H1 (cell line): ENCODE results near the gene NHERF2.

Experiments
- CEBPB ChIP-seq: IDR thresholded peaks from 2 replicates; pipeline ENCODE4 v1.6.1; 2012; ENCODE audit warnings: low read depth, low read length
- CHD2 ChIP-seq: IDR thresholded peaks from 2 replicates; pipeline ENCODE4 v1.6.1; 2012; ENCODE audit warnings: low read length, improper control_type of control experiment
- CTCF ChIP-seq, 3 experiments: IDR thresholded peaks; 1 replicate in 2 of 3; 2 replicates in 1 of 3; pipeline versions ENCODE4 v1.5.1 to v1.6.1; 2011; ENCODE audit warnings: low read length in 3 of 3, mild to moderate bottlenecking in 3 of 3, inconsistent platforms in 2 of 3, low read depth in 1 of 3, moderate library complexity in 1 of 3; ENCODE audit not compliant: insufficient read depth in 1 of 3; ENCODE audit errors: control extremely low read depth in 1 of 3
- EZH2 ChIP-seq: fragments of 200-600 bp; sonication (generic); IDR thresholded peaks from 2 replicates; pipeline ENCODE4 v1.7.1; 2012; ENCODE audit warnings: low read depth, mild to moderate bottlenecking, moderate library complexity, low read length, inconsistent platforms; ENCODE audit not compliant: severe bottlenecking
- GABPA ChIP-seq: IDR thresholded peaks from 2 replicates; pipeline ENCODE4 v1.6.1; 2011; ENCODE audit warnings: mild to moderate bottlenecking, low read length, moderate library complexity, borderline replicate concordance; ENCODE audit not compliant: insufficient read depth
- HDAC6 ChIP-seq: IDR thresholded peaks from one replicate; pipeline ENCODE4 v1.7.1; 2012; ENCODE audit warnings: low read depth, mild to moderate bottlenecking, inconsistent platforms, low read length, moderate library complexity
- JUN ChIP-seq: IDR thresholded peaks from 2 replicates; pipeline ENCODE4 v1.6.1; 2011; ENCODE audit warnings: low read depth, mild to moderate bottlenecking, improper control_type of control experiment, low read length
- POLR2A ChIP-seq, 2 experiments: IDR thresholded peaks; 1 replicate in 1 of 2; 2 replicates in 1 of 2; pipeline ENCODE4 v1.6.1; 2011; ENCODE audit warnings: low read depth in 2 of 2, low read length in 2 of 2, mild to moderate bottlenecking in 2 of 2; ENCODE audit errors: control extremely low read depth in 1 of 2
- SIN3A ChIP-seq, 2 experiments: IDR thresholded peaks in 1 of 2; conservative IDR thresholded peaks in 1 of 2; 2 replicates each; pipeline ENCODE4 v1.6.1; 2011 to 2012; ENCODE audit warnings: low read length in 2 of 2, improper control_type of control experiment in 1 of 2, low read depth in 1 of 2, mild to moderate bottlenecking in 1 of 2
- SIX5 ChIP-seq: IDR thresholded peaks from 2 replicates; pipeline ENCODE4 v1.6.1; 2011; ENCODE audit warnings: mild to moderate bottlenecking, low read depth, low read length
- SUZ12 ChIP-seq: fragments of 200-600 bp; sonication (generic); IDR thresholded peaks from 2 replicates; pipeline ENCODE4 v1.6.1; 2012; ENCODE audit warnings: mild to moderate bottlenecking, inconsistent platforms, low read length, moderate library complexity, mixed read lengths
- TBP ChIP-seq: IDR thresholded peaks from 2 replicates; pipeline ENCODE4 v1.6.1; 2011; ENCODE audit warnings: low read depth, low read length, improper control_type of control experiment
- YY1 ChIP-seq: IDR thresholded peaks from 2 replicates; pipeline ENCODE4 v1.6.1; 2011; ENCODE audit warnings: low read depth, mild to moderate bottlenecking, low read length
- ZNF274 ChIP-seq: IDR thresholded peaks from 2 replicates; pipeline ENCODE4 v1.7.0; 2012; ENCODE audit warnings: low read length, borderline replicate concordance; ENCODE audit errors: extremely low read depth

- no peak for TF ChIP-seq TBP
- TF ChIP-seq JUN = no peak
- TF ChIP-seq CTCF (IDR thresholded peaks at IDR 0.05; ENCODE audit: control extremely low read depth in 1 of 3, insufficient read depth in 1 of 3, low read depth in 1 of 3, low read length in 3 of 3) = peak in 1 of 3 experiments; percentile 15; a peak in 1 of 4 replicates
- no peak for TF ChIP-seq POLR2A (IDR thresholded peaks at IDR 0.05; ENCODE audit: control extremely low read depth in 1 of 2, low read depth in 2 of 2, low read length in 2 of 2)
- TF ChIP-seq YY1 = no peak
- no peak for TF ChIP-seq SIN3A (conservative IDR thresholded peaks at IDR 0.05 in 1 of 2, IDR thresholded peaks at IDR 0.05 in 1 of 2; ENCODE audit: low read depth in 1 of 2, low read length in 2 of 2)
- no peak for TF ChIP-seq GABPA
- TF ChIP-seq ZNF274 = no peak
- no peak for TF ChIP-seq CHD2
- no peak for TF ChIP-seq CEBPB
- TF ChIP-seq SUZ12 = no peak; the same call in 1 of the 2 replicates
- TF ChIP-seq SIX5 = no peak
- TF ChIP-seq HDAC6 = no peak
- no peak for TF ChIP-seq EZH2
These were observed 615 bp downstream of the NHERF2 start for GRCh38 chr16:2027024-2028010.
